ENCODE data around the gene ZNF446. TPM values are rescaled to one million over a fixed set of nuclear protein-coding genes. Genes with fewer than 3 reads are reported as not detected.
"Not testable (repeated sequence)": the region's sequence is repeated elsewhere in the genome, so short reads cannot be mapped to it uniquely, and the experiment has no call there.

ZNF446 gene
- total RNA-seq, 3 donors from 2014 or later, result 10.2 to 23.4 (median 20.0) TPM

DNA sequence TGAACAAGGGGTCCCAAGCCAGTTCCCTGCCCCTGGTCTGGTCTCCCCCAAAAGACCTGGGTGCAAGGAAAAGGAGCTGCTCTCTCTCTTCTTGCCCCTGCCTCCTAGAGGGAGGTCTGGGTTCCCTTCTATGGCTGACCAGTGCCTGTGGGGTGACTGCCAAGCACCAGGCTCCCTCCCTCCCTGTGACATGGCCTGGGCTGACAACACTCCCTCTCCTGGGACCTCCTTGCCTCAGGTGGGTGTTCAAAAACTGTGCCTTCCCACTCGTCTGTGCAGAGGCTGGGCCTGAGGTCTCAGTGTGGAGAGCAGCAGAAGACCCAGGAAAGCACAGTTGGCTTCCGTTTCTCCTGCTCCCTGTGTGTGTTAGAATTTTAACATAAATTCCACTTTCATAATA lies 4.7 kb downstream of the ZNF446 start:
- H3K4me1 ChIP-seq, result peaks cover 5 to 9% of the 10 kb centered on the region in 2 donors
- H3K4me3 ChIP-seq, result no peak overlapping the region
- no peak for TF ChIP-seq POLR2AphosphoS5 (IDR thresholded peaks at IDR 0.05)
- TF ChIP-seq, protein P1, sequence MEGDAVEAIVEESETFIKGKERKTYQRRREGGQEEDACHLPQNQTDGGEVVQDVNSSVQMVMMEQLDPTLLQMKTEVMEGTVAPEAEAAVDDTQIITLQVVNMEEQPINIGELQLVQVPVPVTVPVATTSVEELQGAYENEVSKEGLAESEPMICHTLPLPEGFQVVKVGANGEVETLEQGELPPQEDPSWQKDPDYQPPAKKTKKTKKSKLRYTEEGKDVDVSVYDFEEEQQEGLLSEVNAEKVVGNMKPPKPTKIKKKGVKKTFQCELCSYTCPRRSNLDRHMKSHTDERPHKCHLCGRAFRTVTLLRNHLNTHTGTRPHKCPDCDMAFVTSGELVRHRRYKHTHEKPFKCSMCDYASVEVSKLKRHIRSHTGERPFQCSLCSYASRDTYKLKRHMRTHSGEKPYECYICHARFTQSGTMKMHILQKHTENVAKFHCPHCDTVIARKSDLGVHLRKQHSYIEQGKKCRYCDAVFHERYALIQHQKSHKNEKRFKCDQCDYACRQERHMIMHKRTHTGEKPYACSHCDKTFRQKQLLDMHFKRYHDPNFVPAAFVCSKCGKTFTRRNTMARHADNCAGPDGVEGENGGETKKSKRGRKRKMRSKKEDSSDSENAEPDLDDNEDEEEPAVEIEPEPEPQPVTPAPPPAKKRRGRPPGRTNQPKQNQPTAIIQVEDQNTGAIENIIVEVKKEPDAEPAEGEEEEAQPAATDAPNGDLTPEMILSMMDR (IDR thresholded peaks at IDR 0.05), result no peak
- TF ChIP-seq POLR2A (IDR thresholded peaks at IDR 0.05), result no peak
- no peak overlapping the region for H3K27ac ChIP-seq
- no peaks in the 10 kb centered on the region for H3K9me3 ChIP-seq
- intact Hi-C loops (cut with DNase I; ENCODE audit: low total_unique reads), result no loop called here
- DNase-seq (ENCODE audit: low spot score in 2 of 2), result no peak
- no peaks in the 10 kb centered on the region for H3K36me3 ChIP-seq
- H3K27me3 ChIP-seq, result no peaks in the 10 kb centered on the region

DNA sequence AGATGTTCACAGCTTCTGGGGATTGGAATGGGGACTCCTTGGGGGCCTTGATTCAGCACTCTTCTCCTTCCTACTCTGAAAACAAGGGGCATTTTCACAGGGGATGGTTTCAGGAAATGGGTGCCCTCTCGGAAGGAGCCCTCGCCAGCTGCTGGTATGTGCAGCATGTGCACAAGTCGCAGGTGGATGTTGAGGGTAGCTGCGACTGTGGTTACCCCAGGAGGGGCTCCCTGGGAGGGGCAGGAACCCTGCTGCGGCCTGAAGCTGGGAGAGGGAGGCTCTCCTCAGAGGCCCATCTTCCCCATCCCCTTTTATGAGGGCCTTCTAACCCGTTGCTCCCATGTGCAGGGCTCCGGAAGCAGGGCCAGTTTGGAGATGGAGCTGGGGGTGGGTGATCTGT lies 6.2 kb downstream of the ZNF446 start:
- H3K27me3 ChIP-seq, result no peaks in the 10 kb centered on the region
- no peak for DNase-seq (ENCODE audit: low spot score in 2 of 2)
- TF ChIP-seq POLR2AphosphoS5 (IDR thresholded peaks at IDR 0.05) (no peak), POLR2A (IDR thresholded peaks at IDR 0.05) (no peak)
- TF ChIP-seq, protein P1 (IDR thresholded peaks at IDR 0.05), result no peak
- H3K4me3 ChIP-seq, result no peak overlapping the region
- H3K36me3 ChIP-seq, result no peaks in the 10 kb centered on the region
- H3K27ac ChIP-seq, result no peak overlapping the region
- H3K9me3 ChIP-seq, result no peaks in the 10 kb centered on the region
- H3K4me1 ChIP-seq, result no peaks in the 10 kb centered on the region
- intact Hi-C loops (cut with DNase I; ENCODE audit: low total_unique reads), result no loop called here

DNA sequence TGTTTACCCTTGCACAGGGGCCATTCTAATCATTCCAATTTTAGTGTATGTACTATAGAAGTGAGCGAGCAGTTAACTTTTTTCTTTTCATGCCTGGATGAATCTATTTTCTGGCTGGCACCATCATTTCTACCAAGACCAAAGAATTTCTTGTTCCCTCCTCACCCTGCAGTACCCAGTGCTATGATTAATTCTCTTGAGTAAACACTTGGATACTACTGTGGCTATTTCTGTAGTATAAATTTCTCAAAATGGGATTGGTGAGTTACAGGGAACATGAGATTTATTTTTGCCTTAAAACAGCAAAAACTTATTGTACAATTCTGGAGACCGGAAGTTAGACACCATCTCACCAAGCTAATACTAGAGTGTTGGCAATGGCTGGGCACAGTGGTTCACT lies 7.6 kb downstream of the ZNF446 start:
- Histone ChIP-seq H3K4me3 (no peak overlapping the region), H3K4me1 (no peaks in the 10 kb centered on the region), H3K36me3 (no peaks in the 10 kb centered on the region), H3K27ac (no peak overlapping the region), H3K9me3 (no peaks in the 10 kb centered on the region), H3K27me3 (no peaks in the 10 kb centered on the region)
- TF ChIP-seq POLR2AphosphoS5 (IDR thresholded peaks at IDR 0.05) (no peak), POLR2A (IDR thresholded peaks at IDR 0.05) (no peak)
- TF ChIP-seq, protein P1 (IDR thresholded peaks at IDR 0.05), result no peak
- intact Hi-C loops (cut with DNase I; ENCODE audit: low total_unique reads), result no loop called here
- DNase-seq (ENCODE audit: low spot score in 2 of 2), result no peak

DNA sequence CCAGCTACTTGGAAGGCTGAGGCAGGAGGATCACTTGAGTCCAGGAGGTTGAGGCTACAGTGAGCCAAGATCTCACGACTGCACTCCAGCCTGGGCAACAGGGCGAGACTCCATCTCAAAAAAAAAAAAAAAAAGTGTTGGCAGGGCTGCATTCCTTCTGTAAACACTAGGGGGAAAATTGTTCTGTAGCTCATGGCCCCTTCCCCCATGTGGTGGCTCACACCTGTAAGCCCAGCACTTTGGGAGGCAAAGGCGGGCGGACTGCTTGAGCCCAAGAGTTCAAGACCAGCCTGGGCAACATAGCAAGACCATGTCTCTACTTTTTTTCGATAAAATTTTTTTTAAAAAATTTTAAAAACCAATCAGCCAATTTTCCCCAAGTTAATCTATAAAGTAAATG lies 8.2 kb downstream of the ZNF446 start:
- H3K27me3 ChIP-seq; H3K9me3 ChIP-seq; intact Hi-C loops (cut with DNase I; ENCODE audit: low total_unique reads); DNase-seq (ENCODE audit: low spot score in 2 of 2); H3K4me3 ChIP-seq; H3K4me1 ChIP-seq; H3K36me3 ChIP-seq; H3K27ac ChIP-seq: not testable (repeated sequence)

DNA sequence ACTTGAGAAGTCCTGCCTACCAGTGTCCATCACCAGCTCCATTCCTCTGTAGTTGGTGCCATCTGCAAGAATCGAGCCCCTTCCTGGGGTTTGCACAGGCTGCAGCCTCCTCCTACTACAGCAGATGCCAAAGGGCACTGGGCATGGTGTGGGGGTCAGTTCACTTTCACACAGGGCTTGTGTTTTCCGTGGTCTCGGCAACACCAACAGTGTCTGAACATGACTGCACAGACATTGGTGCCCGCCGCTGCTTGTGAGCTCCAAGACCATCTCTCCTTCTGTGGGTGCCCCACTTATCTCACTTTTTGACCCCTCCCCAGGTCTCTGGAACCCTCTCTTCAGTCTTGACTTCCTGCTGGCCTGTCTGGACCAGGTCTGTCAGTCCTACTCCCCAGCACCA lies 15.2 kb downstream of the ZNF446 start:
- no peak overlapping the region for H3K27ac ChIP-seq
- no peaks in the 10 kb centered on the region for H3K27me3 ChIP-seq
- no peaks in the 10 kb centered on the region for H3K36me3 ChIP-seq
- no peaks in the 10 kb centered on the region for H3K9me3 ChIP-seq
- H3K4me1 ChIP-seq, result no peaks in the 10 kb centered on the region
- intact Hi-C loops (cut with DNase I; ENCODE audit: low total_unique reads), result no loop called here
- DNase-seq (ENCODE audit: low spot score in 2 of 2), result no peak
- H3K4me3 ChIP-seq, result no peak overlapping the region
- TF ChIP-seq POLR2A (IDR thresholded peaks at IDR 0.05), result no peak

DNA sequence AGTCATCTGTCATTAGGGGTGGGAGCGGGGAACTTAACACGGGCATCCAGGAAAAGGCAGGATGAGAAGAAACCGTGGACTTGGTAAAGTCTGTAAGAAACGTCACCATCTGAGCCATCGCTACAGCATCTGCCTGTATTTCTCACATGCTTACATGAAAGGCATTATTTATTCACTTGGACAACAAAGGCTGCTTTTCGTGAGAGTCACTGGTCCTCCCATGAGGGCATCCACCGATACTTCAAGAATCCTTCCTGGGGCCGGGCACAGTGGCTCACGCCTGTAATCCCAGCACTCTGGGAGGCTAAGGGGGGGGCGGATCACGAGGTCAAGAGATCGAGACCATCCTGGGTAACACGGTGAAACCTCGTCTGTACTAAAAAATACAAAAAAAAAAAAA lies 16.1 kb downstream of the ZNF446 start:
- H3K4me3 ChIP-seq, result no peak overlapping the region
- intact Hi-C loops (cut with DNase I; ENCODE audit: low total_unique reads), result no loop called here
- no peak for DNase-seq (ENCODE audit: low spot score in 2 of 2)
- no peaks in the 10 kb centered on the region for H3K4me1 ChIP-seq
- no peaks in the 10 kb centered on the region for H3K36me3 ChIP-seq
- no peaks in the 10 kb centered on the region for H3K9me3 ChIP-seq
- no peak for TF ChIP-seq POLR2A (IDR thresholded peaks at IDR 0.05)
- TF ChIP-seq, protein P1 (IDR thresholded peaks at IDR 0.05), result no peak
- no peak for TF ChIP-seq POLR2AphosphoS5 (IDR thresholded peaks at IDR 0.05)
- no peaks in the 10 kb centered on the region for H3K27me3 ChIP-seq
- H3K27ac ChIP-seq, result no peak overlapping the region
